K562 (cell line): ENCODE measurements around the gene PQBP1. TPM values are rescaled to one million over a fixed set of nuclear protein-coding genes. Genes with fewer than 3 reads are reported as not detected.
A peak's percentile ranks its signal among the peaks of the same experiment; 100 is the strongest.

Experiments used
- CTCFL ChIP-seq: IDR thresholded peaks from 2 replicates; pipeline ENCODE4 v1.6.1; 2011; ENCODE audit warnings: borderline replicate concordance, low read depth, mild to moderate bottlenecking, moderate library complexity, low read length; ENCODE audit not compliant: insufficient read depth, poor library complexity, severe bottlenecking
- ESRRB ChIP-seq: fragments of 250-450 bp; sonication (Bioruptor Pico); IDR thresholded peaks from 2 replicates; pipeline ENCODE4 v1.5.0; 2020; ENCODE audit warnings: mild to moderate bottlenecking, moderate library complexity, borderline replicate concordance
- ETV5 ChIP-seq: sonication (generic); formaldehyde crosslinking; IDR thresholded peaks from 2 replicates; pipeline ENCODE4 v1.4.0; 2020; ENCODE audit warnings: low read depth, mild to moderate bottlenecking, missing genetic modification reagents
- FOSL1 ChIP-seq: fragments of 200-800 bp; sonication (Bioruptor generic); conservative IDR thresholded peaks from 2 replicates; pipeline ENCODE4 v1.6.1; 2016; ENCODE audit warnings: missing genetic modification characterization, missing compliant biosample characterization
- RB1 ChIP-seq: fragments of 450-650 bp; IDR thresholded peaks from 2 replicates; pipeline ENCODE4 v1.6.1; 2017; ENCODE audit warnings: low read depth, mild to moderate bottlenecking
- TAF1 ChIP-seq: IDR thresholded peaks from 2 replicates; pipeline ENCODE4 v1.6.1; 2011; ENCODE audit warnings: mild to moderate bottlenecking, low read length, moderate library complexity; ENCODE audit not compliant: insufficient read depth, control insufficient read depth, severe bottlenecking; ENCODE audit errors: extremely low read depth
- TAF7 ChIP-seq: fragments of 450-650 bp; IDR thresholded peaks from 2 replicates; pipeline ENCODE4 v1.6.1; 2016; ENCODE audit warnings: missing genetic modification characterization, missing compliant biosample characterization
- TEAD4 ChIP-seq, 2 experiments: sonication (generic) in 1 of 2; formaldehyde crosslinking in 1 of 2; IDR thresholded peaks; 2 replicates each; pipeline versions ENCODE4 v1.6.1 to v1.8.0; 2012 to 2022; ENCODE audit warnings: borderline replicate concordance in 1 of 2, inconsistent platforms in 1 of 2, low read length in 1 of 2, mild to moderate bottlenecking in 1 of 2, missing genetic modification reagents in 1 of 2
- ZBTB17 ChIP-seq: fragments of 450-650 bp; formaldehyde crosslinking; IDR thresholded peaks from 2 replicates; pipeline ENCODE4 v1.4.0; 2020; ENCODE audit warnings: mild to moderate bottlenecking
- ZBTB40 ChIP-seq, 2 experiments: fragments of 450-650 bp in 1 of 2; sonication (generic) in 1 of 2; formaldehyde crosslinking in 1 of 2; IDR thresholded peaks; 2 replicates each; pipeline versions ENCODE4 v1.7.1 to v1.9.0; 2016 to 2022; ENCODE audit warnings: inconsistent platforms in 1 of 2, mild to moderate bottlenecking in 1 of 2, missing genetic modification reagents in 1 of 2
- ZBTB7A ChIP-seq: IDR thresholded peaks from 2 replicates; pipeline ENCODE4 v1.6.1; 2011; ENCODE audit warnings: low read depth, mild to moderate bottlenecking, low read length, moderate library complexity, borderline replicate concordance; ENCODE audit not compliant: control insufficient read depth
- ZNF830 ChIP-seq: fragments of 250-450 bp; sonication (Bioruptor Pico); IDR thresholded peaks from 2 replicates; pipeline ENCODE4 v1.5.0; 2021; ENCODE audit warnings: mild to moderate bottlenecking
- polyA plus RNA-seq, 8 experiments: library from polyadenylated mRNA; depleted of rRNA in 4 of 8; stranded (reverse) in 5 of 8; unstranded in 3 of 8; fragments of >200 nt; fragmentation: Nextera tagmentation in 2 of 8; fragmentation: Illumina TruSeq in 1 of 8; extraction: Ambion mirVana in 2 of 8; extraction: Trizol in 1 of 8; gene quantifications; 2 replicates each; pipeline versions ENCODE4 v1.2.1 to v1.2.3, GENCODE V29; 2011 to 2014; ENCODE audit warnings: inconsistent platforms in 1 of 8, missing spikeins in 1 of 8
- total RNA-seq, 7 experiments: library from RNA; depleted of rRNA in 6 of 7; stranded (reverse); fragments of >200 nt in 6 of 7; fragmentation: Illumina TruSeq in 2 of 7; extraction: Trizol in 2 of 7; gene quantifications; 2 replicates each; pipeline versions ENCODE4 v1.2.1 to v1.2.3, GENCODE V29; 2011 to 2021; ENCODE audit warnings: low replicate concordance in 1 of 7

Gene PQBP1
- total and polyA plus RNA-seq, 9 of the 15 experiments (the other 6 are each of a cell fraction or from before 2014, with no cell fraction given), result 41.3 to 262 (median 112) TPM

GRCh38 chrX:48911412-48912182, 13.9 kb downstream of the PQBP1 start, which contains the start of gene SLC35A2 (continued):
- TF ChIP-seq CTCFL (no peak), ZNF830 (peak; percentile 96), TAF7 (tag) (peak; percentile 21; the same call in 1 of the 2 replicates), ZBTB7A (no peak), ETV5 (CRISPR knock-in tag) (peak; percentile 90), ZBTB40 (IDR thresholded peaks at IDR 0.05) (peak; percentile 92), ZBTB40 (CRISPR knock-in tag; IDR thresholded peaks at IDR 0.05) (no peak), TAF1 (peak; percentile 42), TEAD4 (IDR thresholded peaks at IDR 0.05; ENCODE audit: low read length) (0 out of 2 replicates have a peak, but pooled peaks have one; percentile 10), TEAD4 (CRISPR knock-in tag; IDR thresholded peaks at IDR 0.05; ENCODE audit: borderline replicate concordance) (no peak), FOSL1 (peak; percentile 58; the same call in 1 of the 2 replicates), ESRRB (CRISPR knock-in tag) (peak; percentile 77; the same call in 1 of the 2 replicates), RB1 (0 out of 2 replicates have a peak, but pooled peaks have one; percentile 23), ZBTB17 (CRISPR knock-in tag) (0 out of 2 replicates have a peak, but pooled peaks have one; percentile 51)
